Left ventricle myocardium inferior (tissue), 1 donor: ENCODE data around the gene PIGU. TPM values are rescaled to one million over a fixed set of nuclear protein-coding genes. Genes with fewer than 3 reads are reported as not detected.

Experiments used
- DNase-seq: peaks from one replicate; pipeline ENCODE4 v3.0.0-alpha.2; 2020
- H3K27ac ChIP-seq: fragments of 200-600 bp; replicated peaks from 2 replicates; pipeline ENCODE4 v1.8.0; 2021
- H3K27me3 ChIP-seq: fragments of 200-600 bp; 2 replicates; pipeline ENCODE4 v1.8.0; 2021; ENCODE audit warnings: low read depth
- H3K36me3 ChIP-seq: fragments of 200-600 bp; 2 replicates; pipeline ENCODE4 v1.8.0; 2021
- H3K4me1 ChIP-seq: fragments of 200-600 bp; 2 replicates; pipeline ENCODE4 v1.8.0; 2021
- H3K4me3 ChIP-seq: fragments of 200-600 bp; 2 replicates; pipeline ENCODE4 v1.8.0; 2021; ENCODE audit warnings: mild to moderate bottlenecking, moderate library complexity
- H3K9me3 ChIP-seq: fragments of 200-600 bp; replicated peaks from 2 replicates; pipeline ENCODE4 v1.8.0; 2021
- intact Hi-C: fragments of 100-400 bp; cut with micrococcal nuclease; formaldehyde crosslinking; loops from one replicate; pipeline ENCODE4 v1.11.0; 2022
- total RNA-seq: library from RNA; stranded (reverse); fragmentation: NEBNext Ultra II Directional; extraction: Animal tissue kit (Norgen Biotek cat#: 25700); gene quantifications from one replicate; pipeline ENCODE4 v1.2.1, GENCODE V29; 2021
- TF ChIP-seq, protein P1 (sequence below): fragments of 200-600 bp; IDR thresholded peaks from 2 replicates; pipeline ENCODE4 v1.8.0; 2021; ENCODE audit warnings: antibody characterized with exemption, mild to moderate bottlenecking, borderline replicate concordance
- donor health status: DM: no; HTN: yes; CAD: no; lungs with severe emphysema.

Gene PIGU
- total RNA-seq, 1 donor from 2014 or later: 13.7 TPM

DNA sequence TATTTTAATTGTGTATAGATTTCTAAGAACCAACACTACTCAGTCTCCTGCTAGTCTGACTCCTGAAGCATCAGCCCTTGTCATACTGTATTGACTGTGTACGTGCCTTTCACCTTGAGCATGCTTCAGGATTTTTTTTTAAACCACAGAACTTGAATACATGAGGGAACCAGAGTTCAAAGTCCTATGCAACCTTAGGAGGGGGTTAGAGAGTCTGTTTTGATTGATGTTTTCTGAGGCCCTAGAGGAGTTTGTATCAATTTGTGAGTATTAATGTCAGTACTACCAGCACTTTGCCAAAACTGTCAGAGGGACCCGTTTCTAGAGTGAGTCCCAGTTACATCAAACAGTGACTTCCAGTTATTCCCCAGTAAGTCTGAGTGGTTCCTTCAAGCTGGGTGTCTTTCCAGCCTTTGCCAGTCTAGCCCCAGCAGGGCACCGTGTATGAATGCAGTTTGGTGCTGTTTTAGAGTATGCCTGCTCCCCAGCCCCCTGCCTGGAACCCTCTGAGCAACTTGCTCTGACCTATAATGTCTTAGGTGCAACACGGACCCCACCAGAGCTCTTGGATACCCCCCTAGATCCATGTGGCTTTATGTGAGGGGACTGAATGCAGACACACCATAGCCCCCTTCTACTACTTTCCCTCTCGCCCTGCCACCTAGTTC is 35.8 kb upstream of the PIGU start:
- Histone ChIP-seq H3K36me3 (peaks cover 40% of the 10 kb centered on the region), H3K4me1 (peaks cover 64% of the 10 kb centered on the region)

GRCh38 chr20:34711813-34712430 is 35.0 kb upstream of the PIGU start:
- H3K27me3 ChIP-seq: no peaks in the 10 kb centered on the region
- peaks cover 72% of the 10 kb centered on the region for H3K4me1 ChIP-seq
- no peak for DNase-seq
- intact Hi-C loops: no loop called here
- H3K9me3 ChIP-seq: no peaks in the 10 kb centered on the region
- peak overlapping the region; percentile 99 for H3K27ac ChIP-seq
- H3K36me3 ChIP-seq: peaks cover 40% of the 10 kb centered on the region
- TF ChIP-seq, protein P1, sequence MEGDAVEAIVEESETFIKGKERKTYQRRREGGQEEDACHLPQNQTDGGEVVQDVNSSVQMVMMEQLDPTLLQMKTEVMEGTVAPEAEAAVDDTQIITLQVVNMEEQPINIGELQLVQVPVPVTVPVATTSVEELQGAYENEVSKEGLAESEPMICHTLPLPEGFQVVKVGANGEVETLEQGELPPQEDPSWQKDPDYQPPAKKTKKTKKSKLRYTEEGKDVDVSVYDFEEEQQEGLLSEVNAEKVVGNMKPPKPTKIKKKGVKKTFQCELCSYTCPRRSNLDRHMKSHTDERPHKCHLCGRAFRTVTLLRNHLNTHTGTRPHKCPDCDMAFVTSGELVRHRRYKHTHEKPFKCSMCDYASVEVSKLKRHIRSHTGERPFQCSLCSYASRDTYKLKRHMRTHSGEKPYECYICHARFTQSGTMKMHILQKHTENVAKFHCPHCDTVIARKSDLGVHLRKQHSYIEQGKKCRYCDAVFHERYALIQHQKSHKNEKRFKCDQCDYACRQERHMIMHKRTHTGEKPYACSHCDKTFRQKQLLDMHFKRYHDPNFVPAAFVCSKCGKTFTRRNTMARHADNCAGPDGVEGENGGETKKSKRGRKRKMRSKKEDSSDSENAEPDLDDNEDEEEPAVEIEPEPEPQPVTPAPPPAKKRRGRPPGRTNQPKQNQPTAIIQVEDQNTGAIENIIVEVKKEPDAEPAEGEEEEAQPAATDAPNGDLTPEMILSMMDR: no peak
- H3K4me3 ChIP-seq: no peak overlapping the region

More for the DNA sequence above, 35.8 kb upstream of the PIGU start:
- Histone ChIP-seq H3K27ac (peak overlapping the region; percentile 99), H3K4me3 (no peak overlapping the region), H3K27me3 (no peaks in the 10 kb centered on the region), H3K9me3 (no peaks in the 10 kb centered on the region)
- DNase-seq: no peak
- intact Hi-C loops: no loop called here
- TF ChIP-seq, protein P1: no peak

DNA sequence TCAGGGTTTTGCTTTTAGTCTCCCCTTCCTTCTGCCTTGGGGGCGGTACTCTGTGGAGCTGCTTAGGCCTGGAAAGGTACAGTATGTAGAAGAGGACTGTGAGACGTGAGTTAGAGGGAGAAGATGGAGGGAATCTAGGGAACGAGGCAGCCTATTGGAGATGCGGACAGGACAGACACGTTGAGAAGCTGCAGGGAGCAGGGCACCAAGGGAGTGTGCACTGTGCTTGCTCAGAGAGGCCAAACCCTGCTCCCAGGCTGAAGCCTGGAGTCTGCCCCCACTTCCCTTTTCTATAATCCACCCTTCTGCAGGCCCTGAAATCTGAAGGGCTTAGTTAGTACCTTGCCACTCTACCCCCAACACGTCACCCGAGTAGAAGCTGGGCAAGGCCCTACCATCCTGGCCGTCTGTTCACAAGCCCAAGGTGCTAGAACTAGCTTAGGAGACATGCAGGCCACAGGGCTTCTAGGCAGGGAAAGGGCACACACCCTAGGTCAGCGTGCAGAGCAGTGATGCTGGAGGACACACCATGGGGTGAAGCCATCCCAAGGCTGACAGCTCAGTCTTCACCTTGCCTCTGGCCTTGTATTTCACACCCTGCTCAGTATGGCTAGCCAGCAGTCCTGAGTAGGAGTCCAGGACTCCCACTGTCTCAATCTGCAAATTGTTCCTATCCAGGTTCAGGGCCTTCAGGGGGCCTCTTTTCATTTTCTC is 34.1 kb upstream of the PIGU start:
- intact Hi-C loops: no loop called here
- TF ChIP-seq, protein P1: no peak
- peaks cover 81% of the 10 kb centered on the region for H3K4me1 ChIP-seq
- H3K27ac ChIP-seq: peak overlapping the region; percentile 99
- peaks cover 40% of the 10 kb centered on the region for H3K36me3 ChIP-seq
- no peak for DNase-seq
- H3K9me3 ChIP-seq: no peaks in the 10 kb centered on the region
- no peaks in the 10 kb centered on the region for H3K27me3 ChIP-seq
- H3K4me3 ChIP-seq: peak overlapping the region; percentile 76

GRCh38 chr20:34710568-34710839 is 33.6 kb upstream of the PIGU start:
- TF ChIP-seq, protein P1: no peak
- no peaks in the 10 kb centered on the region for H3K9me3 ChIP-seq
- intact Hi-C loops: no loop called here
- H3K36me3 ChIP-seq: peaks cover 35% of the 10 kb centered on the region
- no peaks in the 10 kb centered on the region for H3K27me3 ChIP-seq
- peak overlapping the region; percentile 99 for H3K27ac ChIP-seq
- peak overlapping the region; percentile 76 for H3K4me3 ChIP-seq
- peaks cover 86% of the 10 kb centered on the region for H3K4me1 ChIP-seq
- no peak for DNase-seq

GRCh38 chr20:34709831-34710567 is 33.1 kb upstream of the PIGU start:
- intact Hi-C loops: no loop called here
- DNase-seq: peak; percentile 85
- Histone ChIP-seq H3K27ac (peak overlapping the region; percentile 99), H3K36me3 (peaks cover 30% of the 10 kb centered on the region), H3K4me1 (peaks cover 91% of the 10 kb centered on the region), H3K4me3 (peak overlapping the region; percentile 76), H3K27me3 (no peaks in the 10 kb centered on the region), H3K9me3 (no peaks in the 10 kb centered on the region)
- TF ChIP-seq, protein P1: no peak
